Esophagus squamous epithelium (tissue), 5 donors: ENCODE measurements around the gene SVBP. TPM values are rescaled to one million over a fixed set of nuclear protein-coding genes. Genes with fewer than 3 reads are reported as not detected.

Experiments used
- DNase-seq: peaks from one replicate; lab custom pipeline; 2025; lab: John Stamatoyannopoulos, UW
- H3K27ac ChIP-seq, 4 donors: fragments of 200-600 bp; sonication (generic); one replicate each; pipeline ENCODE4 v1.5.1; 2016 to 2019; ENCODE audit warnings: mild to moderate bottlenecking in 1 of 4
- H3K27me3 ChIP-seq, 4 donors: fragments of 200-600 bp; sonication (generic); 1 replicate in 3 of 4; 2 replicates in 1 of 4; pipeline versions ENCODE4 v1.5.1 to v1.6.0; 2017 to 2021; ENCODE audit warnings: antibody characterized with exemption in 1 of 4
- H3K36me3 ChIP-seq, 3 donors: fragments of 200-600 bp; sonication (generic); one replicate each; pipeline ENCODE4 v1.5.1; 2016 to 2019
- H3K4me1 ChIP-seq, 3 donors: fragments of 200-600 bp; sonication (generic); one replicate each; pipeline ENCODE4 v1.5.1; 2017 to 2019
- H3K4me3 ChIP-seq, 4 donors: fragments of 200-600 bp; sonication (generic); 1 replicate in 3 of 4; 2 replicates in 1 of 4; pipeline ENCODE4 v1.5.1; 2016 to 2019; ENCODE audit warnings: mild to moderate bottlenecking in 2 of 4, moderate library complexity in 1 of 4
- H3K9me3 ChIP-seq, 3 donors: fragments of 200-600 bp; sonication (generic); one replicate each; pipeline ENCODE4 v1.5.1; 2016 to 2019
- POLR2A ChIP-seq, 4 donors: fragments of 450-650 bp; IDR thresholded peaks; one replicate each; pipeline ENCODE4 v1.6.1; 2017; ENCODE audit warnings: antibody characterized with exemption in 4 of 4, mild to moderate bottlenecking in 4 of 4, moderate library complexity in 3 of 4
- WGBS, 2 donors: methylation state at CpG; one replicate each; pipeline ENCODE4 v1.1.5; 2018; 5-methylcytosine and 5-hydroxymethylcytosine counted together
- intact Hi-C: fragments of 100-400 bp; cut with DNase I; formaldehyde crosslinking; loops from one replicate; pipeline ENCODE4 v1.15.0; 2022
- total RNA-seq, 4 donors: library from RNA; depleted of rRNA; stranded (reverse); fragments of >200 nt; gene quantifications; one replicate each; pipeline ENCODE4 v1.1.0, GENCODE V29; 2016
- TF ChIP-seq, protein P1 (sequence below), 6 experiments: fragments of 450-650 bp in 4 of 6; fragments of 200-600 bp in 2 of 6; sonication (generic) in 2 of 6; IDR thresholded peaks; one replicate each; pipeline ENCODE4 v1.5.1; 2016 to 2019; ENCODE audit warnings: antibody characterized with exemption in 6 of 6, mild to moderate bottlenecking in 4 of 6, moderate library complexity in 4 of 6
- donor health status: DM: yes; HTN: yes; CAD: no.

The SVBP gene
- total RNA-seq, 4 donors from 2014 or later: 5.8 to 18.3 (median 14.2) TPM

DNA sequence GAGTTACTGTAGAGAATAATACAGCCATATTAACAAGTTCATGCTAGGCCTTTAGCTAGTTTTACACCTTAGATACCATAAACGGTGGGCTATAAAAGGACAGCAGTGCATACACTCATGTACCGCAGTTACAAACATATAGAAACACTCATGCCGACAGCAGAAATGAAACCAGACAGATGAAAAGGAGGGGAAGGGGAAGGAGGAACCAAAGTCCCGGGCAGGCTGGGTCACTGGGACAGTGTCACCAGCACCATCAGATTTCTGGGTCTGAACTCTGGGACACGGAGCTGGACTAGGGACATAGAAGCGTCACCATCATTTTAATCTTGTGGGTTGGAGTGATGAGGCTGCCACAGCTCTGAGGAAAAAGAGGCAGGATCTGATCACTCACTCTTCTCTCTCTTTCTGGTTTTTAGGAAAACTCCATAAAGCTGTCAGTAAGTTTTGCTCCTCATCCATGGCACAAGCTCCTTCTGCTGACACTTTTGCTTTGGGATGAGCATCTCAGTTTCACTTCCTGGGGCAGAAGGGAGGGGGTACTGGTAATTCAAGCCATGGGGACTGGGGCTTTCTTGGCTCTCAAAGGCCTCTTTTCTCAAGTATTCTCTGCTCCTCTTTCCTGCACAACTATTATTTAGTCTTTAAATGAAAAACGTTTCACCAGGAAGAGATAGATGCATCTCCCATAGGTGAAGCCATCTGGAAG lies 21.4 kb upstream of the SVBP start:
- Histone ChIP-seq H3K27ac (no peak overlapping the region), H3K9me3 (no peaks in the 10 kb centered on the region), H3K4me3 (no peak overlapping the region), H3K27me3 (no peaks in the 10 kb centered on the region), H3K36me3 (peaks cover 0 to 57% (median 0%) of the 10 kb centered on the region in 3 donors), H3K4me1 (no peaks in the 10 kb centered on the region)
- intact Hi-C loops: no loop called here
- 78 to 87% methylated on average over 7 of the region's 7 CpGs for WGBS, 2 donors
- DNase-seq: no peak
- no peak for TF ChIP-seq POLR2A (IDR thresholded peaks at IDR 0.05)
- TF ChIP-seq, protein P1, sequence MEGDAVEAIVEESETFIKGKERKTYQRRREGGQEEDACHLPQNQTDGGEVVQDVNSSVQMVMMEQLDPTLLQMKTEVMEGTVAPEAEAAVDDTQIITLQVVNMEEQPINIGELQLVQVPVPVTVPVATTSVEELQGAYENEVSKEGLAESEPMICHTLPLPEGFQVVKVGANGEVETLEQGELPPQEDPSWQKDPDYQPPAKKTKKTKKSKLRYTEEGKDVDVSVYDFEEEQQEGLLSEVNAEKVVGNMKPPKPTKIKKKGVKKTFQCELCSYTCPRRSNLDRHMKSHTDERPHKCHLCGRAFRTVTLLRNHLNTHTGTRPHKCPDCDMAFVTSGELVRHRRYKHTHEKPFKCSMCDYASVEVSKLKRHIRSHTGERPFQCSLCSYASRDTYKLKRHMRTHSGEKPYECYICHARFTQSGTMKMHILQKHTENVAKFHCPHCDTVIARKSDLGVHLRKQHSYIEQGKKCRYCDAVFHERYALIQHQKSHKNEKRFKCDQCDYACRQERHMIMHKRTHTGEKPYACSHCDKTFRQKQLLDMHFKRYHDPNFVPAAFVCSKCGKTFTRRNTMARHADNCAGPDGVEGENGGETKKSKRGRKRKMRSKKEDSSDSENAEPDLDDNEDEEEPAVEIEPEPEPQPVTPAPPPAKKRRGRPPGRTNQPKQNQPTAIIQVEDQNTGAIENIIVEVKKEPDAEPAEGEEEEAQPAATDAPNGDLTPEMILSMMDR (IDR thresholded peaks at IDR 0.05): no peak

DNA sequence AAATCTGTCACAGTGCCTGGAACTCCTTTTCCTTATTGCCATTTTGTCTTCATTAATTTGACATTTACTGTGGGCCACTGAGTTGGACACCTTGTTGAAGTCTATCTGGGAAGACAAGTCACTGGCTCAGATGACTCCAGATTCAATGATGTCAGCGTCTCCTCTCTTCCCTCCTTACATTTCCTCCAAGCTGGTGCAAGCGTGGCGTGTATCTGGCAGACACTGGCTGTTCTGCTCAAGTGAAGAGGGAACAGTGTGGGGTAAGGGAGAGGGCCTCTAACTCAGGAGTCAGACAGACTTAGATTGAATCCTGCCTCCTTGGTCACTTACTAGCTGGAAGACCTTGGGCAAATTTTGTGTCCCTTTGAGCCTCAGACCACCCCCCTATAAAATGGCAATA lies 20.5 kb upstream of the SVBP start:
- no peak for DNase-seq
- H3K4me1 ChIP-seq: no peaks in the 10 kb centered on the region
- no peak overlapping the region for H3K4me3 ChIP-seq
- H3K27ac ChIP-seq: no peak overlapping the region
- intact Hi-C loops: no loop called here
- H3K9me3 ChIP-seq: no peaks in the 10 kb centered on the region
- H3K27me3 ChIP-seq: no peaks in the 10 kb centered on the region
- TF ChIP-seq, protein P1 (IDR thresholded peaks at IDR 0.05): no peak
- no peak for TF ChIP-seq POLR2A (IDR thresholded peaks at IDR 0.05)
- peaks cover 0 to 49% (median 0%) of the 10 kb centered on the region in 3 donors for H3K36me3 ChIP-seq
- WGBS, 2 donors: 64 to 100% methylated on average over 1 to 3 of the region's 3 CpGs

DNA sequence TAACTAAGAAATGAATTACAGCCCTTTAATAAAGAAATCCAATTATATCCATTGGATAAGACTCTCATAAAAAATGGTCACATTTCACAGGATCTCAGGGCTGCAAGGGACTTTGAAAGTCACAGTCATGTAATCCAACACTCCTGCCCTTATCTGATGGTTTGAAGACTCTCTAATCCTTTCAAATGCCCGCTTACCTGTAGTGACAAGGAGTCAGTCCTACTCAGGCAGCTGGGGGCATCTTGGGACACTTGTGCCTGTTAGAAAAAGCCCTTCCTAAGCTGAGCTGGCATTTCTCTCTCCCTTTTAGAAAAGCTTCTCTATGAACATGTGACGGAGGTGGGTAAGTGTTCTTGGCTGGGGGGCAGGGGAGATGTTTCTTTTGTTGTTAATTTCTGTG lies 18.2 kb upstream of the SVBP start:
- Histone ChIP-seq H3K27ac (no peak overlapping the region), H3K36me3 (peaks cover 0 to 36% (median 0%) of the 10 kb centered on the region in 3 donors), H3K27me3 (no peaks in the 10 kb centered on the region), H3K9me3 (no peaks in the 10 kb centered on the region), H3K4me3 (no peak overlapping the region), H3K4me1 (no peaks in the 10 kb centered on the region)
- TF ChIP-seq, protein P1 (IDR thresholded peaks at IDR 0.05): no peak
- TF ChIP-seq POLR2A (IDR thresholded peaks at IDR 0.05): no peak
- intact Hi-C loops: no loop called here
- no peak for DNase-seq
- 83 to 97% methylated on average over 2 of the region's 2 CpGs for WGBS, 2 donors

DNA sequence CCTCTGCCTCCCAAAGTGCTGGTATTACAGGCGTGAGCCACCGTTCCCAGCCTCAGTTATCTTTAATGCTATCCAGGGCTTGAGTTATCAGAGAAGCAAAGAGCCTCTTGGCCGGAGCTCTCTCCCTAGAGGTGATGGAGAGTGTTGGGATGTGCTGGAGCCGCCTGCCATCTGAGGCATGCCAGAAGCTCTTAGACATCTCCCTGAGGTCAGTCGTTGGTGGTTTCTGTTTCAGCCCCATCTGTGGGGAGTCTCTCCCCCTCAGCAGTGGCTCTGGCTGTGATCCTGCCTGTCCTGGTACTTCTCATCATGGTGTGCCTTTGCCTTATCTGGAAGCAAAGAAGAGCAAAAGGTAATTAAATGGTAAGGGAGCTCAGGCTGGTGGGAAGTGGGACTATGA lies 17.6 kb upstream of the SVBP start:
- intact Hi-C loops: no loop called here
- Histone ChIP-seq H3K27me3 (no peaks in the 10 kb centered on the region), H3K4me3 (no peak overlapping the region), H3K36me3 (peaks cover 0 to 42% (median 0%) of the 10 kb centered on the region in 3 donors), H3K4me1 (no peaks in the 10 kb centered on the region), H3K9me3 (no peaks in the 10 kb centered on the region), H3K27ac (no peak overlapping the region)
- WGBS, 2 donors: 90 to 100% methylated on average over 1 to 5 of the region's 5 CpGs
- TF ChIP-seq, protein P1 (IDR thresholded peaks at IDR 0.05): no peak
- TF ChIP-seq POLR2A (IDR thresholded peaks at IDR 0.05): no peak
- no peak for DNase-seq

DNA sequence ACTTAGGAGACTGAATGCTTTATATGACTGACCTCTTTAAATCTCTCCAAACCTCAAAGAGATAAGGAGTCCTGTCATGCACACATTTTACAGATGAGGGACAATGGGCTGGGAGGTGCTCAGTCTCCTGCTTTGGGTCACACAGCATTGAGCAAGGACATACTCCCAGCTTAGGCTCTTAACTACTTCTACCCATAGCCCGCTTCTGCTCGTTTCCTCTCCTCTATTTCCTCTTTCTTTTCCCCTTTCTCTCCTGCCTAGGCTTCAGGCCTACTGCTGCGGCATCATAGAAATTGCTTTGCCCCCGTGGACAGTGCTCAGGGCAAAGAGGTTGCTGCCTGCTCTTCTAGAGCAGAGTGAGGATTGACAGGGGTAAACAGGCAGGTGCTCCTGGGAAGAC lies 16.8 kb upstream of the SVBP start:
- Histone ChIP-seq H3K27ac (no peak overlapping the region), H3K27me3 (no peaks in the 10 kb centered on the region), H3K9me3 (no peaks in the 10 kb centered on the region), H3K4me1 (no peaks in the 10 kb centered on the region), H3K36me3 (peaks cover 0 to 46% (median 0%) of the 10 kb centered on the region in 3 donors), H3K4me3 (no peak overlapping the region)
- TF ChIP-seq, protein P1 (IDR thresholded peaks at IDR 0.05): no peak
- no peak for TF ChIP-seq POLR2A (IDR thresholded peaks at IDR 0.05)
- 75 to 86% methylated on average over 4 of the region's 4 CpGs for WGBS, 2 donors
- intact Hi-C loops: no loop called here
- DNase-seq: no peak
